GM23248 (cell line): ENCODE data around the gene CCL25. TPM values are rescaled to one million over a fixed set of nuclear protein-coding genes. Genes with fewer than 3 reads are reported as not detected.

Source experiments
- DNase-seq: peaks from one replicate; pipeline ENCODE4 v3.0.0-alpha.2; 2015
- H2AFZ ChIP-seq: fragments of 200-600 bp; sonication (generic); 2 replicates; pipeline ENCODE4 v1.6.1; 2016; ENCODE audit warnings: antibody characterized with exemption
- H3F3A ChIP-seq: fragments of 200-600 bp; sonication (generic); 2 replicates; pipeline ENCODE4 v1.6.1; 2016; ENCODE audit warnings: mild to moderate bottlenecking, antibody characterized with exemption, mixed run types; ENCODE audit not compliant: insufficient read depth
- H3K27ac ChIP-seq: fragments of 200-600 bp; sonication (generic); 2 replicates; pipeline ENCODE4 v1.5.1; 2016; ENCODE audit warnings: mild to moderate bottlenecking
- H3K27me3 ChIP-seq: fragments of 200-600 bp; sonication (generic); replicated peaks from 2 replicates; pipeline ENCODE4 v1.6.1; 2016; ENCODE audit warnings: mild to moderate bottlenecking; ENCODE audit not compliant: insufficient read depth
- H3K36me3 ChIP-seq: fragments of 200-600 bp; sonication (generic); 2 replicates; pipeline ENCODE4 v1.6.1; 2016; ENCODE audit warnings: low read depth, mild to moderate bottlenecking
- H3K4me1 ChIP-seq: fragments of 200-600 bp; sonication (generic); 2 replicates; pipeline ENCODE4 v1.6.1; 2016; ENCODE audit warnings: mild to moderate bottlenecking; ENCODE audit not compliant: insufficient read depth
- H3K4me2 ChIP-seq: fragments of 200-600 bp; sonication (generic); one replicate; pipeline ENCODE4 v1.6.1; 2016; ENCODE audit warnings: mild to moderate bottlenecking; ENCODE audit not compliant: unreplicated experiment
- H3K4me3 ChIP-seq: fragments of 200-600 bp; sonication (generic); 2 replicates; pipeline ENCODE4 v1.5.1; 2016; ENCODE audit warnings: mild to moderate bottlenecking
- H3K79me2 ChIP-seq: fragments of 200-600 bp; sonication (generic); 2 replicates; pipeline ENCODE4 v1.6.1; 2016; ENCODE audit warnings: mild to moderate bottlenecking; ENCODE audit not compliant: insufficient read depth
- H3K9ac ChIP-seq: fragments of 200-600 bp; sonication (generic); 2 replicates; pipeline ENCODE4 v1.6.1; 2016; ENCODE audit warnings: mild to moderate bottlenecking
- H3K9me2 ChIP-seq: fragments of 200-600 bp; sonication (generic); 2 replicates; pipeline ENCODE4 v1.6.1; 2016; ENCODE audit warnings: mixed run types, mild to moderate bottlenecking, moderate library complexity; ENCODE audit not compliant: insufficient read depth
- H3K9me3 ChIP-seq: fragments of 200-600 bp; sonication (generic); one replicate; pipeline ENCODE4 v1.6.1; 2017; ENCODE audit warnings: low read depth
- H4K20me1 ChIP-seq: fragments of 200-600 bp; sonication (generic); 2 replicates; pipeline ENCODE4 v1.6.0; 2016; ENCODE audit not compliant: insufficient read depth
- EZH2 ChIP-seq: fragments of 200-600 bp; sonication (generic); IDR thresholded peaks from 2 replicates; pipeline ENCODE4 v1.6.1; 2018; ENCODE audit warnings: antibody characterized with exemption, mild to moderate bottlenecking; ENCODE audit not compliant: insufficient read depth, poor library complexity, severe bottlenecking
- EZH2phosphoT487 ChIP-seq: fragments of 200-600 bp; sonication (generic); IDR thresholded peaks from 2 replicates; pipeline ENCODE4 v1.6.1; 2018; ENCODE audit warnings: antibody characterized with exemption, moderate library complexity, mild to moderate bottlenecking, low read depth; ENCODE audit not compliant: insufficient read depth
- WGBS, 2 experiments: methylation state at CpG; one replicate each; pipeline ENCODE4 v1.1.6; 2015 to 2017; ENCODE audit warnings: low lambda C conversion rate in 2 of 2, low coverage in 1 of 2; ENCODE audit errors: missing lambda C conversion rate in 2 of 2; 5-methylcytosine and 5-hydroxymethylcytosine counted together
- in situ Hi-C: fragments of 300-500 bp; cut with MboI; formaldehyde crosslinking; loops from 2 replicates; pipeline ENCODE4 v1.15.0; 2020
- polyA plus RNA-seq: library from polyadenylated mRNA; unstranded; fragments of >200 nt; fragmentation: Nextera tagmentation; extraction: Ambion mirVana; gene quantifications from 2 replicates; pipeline ENCODE4 v1.2.1, GENCODE V29; 2016
- total RNA-seq: library from RNA; depleted of rRNA; stranded (reverse); fragments of >200 nt; shearing (Covaris generic); gene quantifications from 2 replicates; pipeline ENCODE4 v1.2.3, GENCODE V29; 2014

The CCL25 gene
- total and polyA plus RNA-seq, 2 experiments from 2014 or later, result not detected

- TF ChIP-seq EZH2, result no peak
- no peak for TF ChIP-seq EZH2phosphoT487
- no peaks in the 10 kb centered on the region for H3K9me2 ChIP-seq
- WGBS, 2 experiments, result 48 to 54% methylated on average over 3 of the region's 3 CpGs
Observed at GRCh38 chr19:8046569-8047165, 5.9 kb upstream of the CCL25 start.

GRCh38 chr19:8050274-8051096 lies 2.1 kb upstream of the CCL25 start:
- Histone ChIP-seq H3K79me2 (no peaks in the 10 kb centered on the region), H3F3A (no peaks in the 10 kb centered on the region), H3K36me3 (no peaks in the 10 kb centered on the region), H3K9me2 (no peaks in the 10 kb centered on the region), H3K9me3 (no peaks in the 10 kb centered on the region), H3K27ac (no peak overlapping the region), H3K4me2 (no peak overlapping the region), H3K27me3 (0 out of 2 replicates have a peak, but pooled peaks cover 3% of the 10 kb centered on the region), H3K4me3 (no peak overlapping the region), H4K20me1 (no peaks in the 10 kb centered on the region), H2AFZ (no peak overlapping the region), H3K9ac (no peak overlapping the region), H3K4me1 (no peaks in the 10 kb centered on the region)
- no peak for TF ChIP-seq EZH2phosphoT487
- no peak for TF ChIP-seq EZH2
- in situ Hi-C loops, result no loop called here
- peak; percentile 61 for DNase-seq
- 9 to 12% methylated on average over 28 to 40 of the region's 49 CpGs for WGBS, 2 experiments

More at GRCh38 chr19:8046569-8047165, 5.9 kb upstream of the CCL25 start:
- DNase-seq, result no peak
- Histone ChIP-seq H3K9ac (no peak overlapping the region), H2AFZ (no peak overlapping the region), H3K4me2 (no peak overlapping the region), H3K36me3 (no peaks in the 10 kb centered on the region), H4K20me1 (no peaks in the 10 kb centered on the region), H3K4me3 (no peak overlapping the region), H3F3A (no peaks in the 10 kb centered on the region), H3K79me2 (no peaks in the 10 kb centered on the region), H3K4me1 (no peaks in the 10 kb centered on the region), H3K27me3 (no peaks in the 10 kb centered on the region), H3K27ac (no peak overlapping the region), H3K9me3 (no peaks in the 10 kb centered on the region)
- in situ Hi-C loops, result no loop called here

- H3K4me3 ChIP-seq, result no peak overlapping the region
- H3K79me2 ChIP-seq, result no peaks in the 10 kb centered on the region
- DNase-seq, result no peak
- 27 to 40% methylated on average over 9 of the region's 9 CpGs for WGBS, 2 experiments
- no peaks in the 10 kb centered on the region for H3K36me3 ChIP-seq
- no peaks in the 10 kb centered on the region for H3K4me1 ChIP-seq
- H3K27me3 ChIP-seq, result 0 out of 2 replicates have a peak, but pooled peaks cover 3% of the 10 kb centered on the region
- no peaks in the 10 kb centered on the region for H3F3A ChIP-seq
- no peak for TF ChIP-seq EZH2
- in situ Hi-C loops, result no loop called here
- H3K27ac ChIP-seq, result no peak overlapping the region
- H4K20me1 ChIP-seq, result no peaks in the 10 kb centered on the region
- no peak overlapping the region for H3K4me2 ChIP-seq
- H3K9me3 ChIP-seq, result no peaks in the 10 kb centered on the region
- H3K9me2 ChIP-seq, result no peaks in the 10 kb centered on the region
- no peak overlapping the region for H2AFZ ChIP-seq
- no peak overlapping the region for H3K9ac ChIP-seq
Observed at GRCh38 chr19:8054169-8054568, 1.6 kb downstream of the CCL25 start.

- H3K4me3 ChIP-seq, result no peak overlapping the region
- no peaks in the 10 kb centered on the region for H3K4me1 ChIP-seq
- in situ Hi-C loops, result no loop called here
- 0 out of 2 replicates have a peak, but pooled peaks cover 3% of the 10 kb centered on the region for H3K27me3 ChIP-seq
- TF ChIP-seq EZH2, result no peak
- TF ChIP-seq EZH2phosphoT487, result no peak
- H2AFZ ChIP-seq, result no peak overlapping the region
- DNase-seq, result no peak
- H4K20me1 ChIP-seq, result no peaks in the 10 kb centered on the region
- no peaks in the 10 kb centered on the region for H3K9me2 ChIP-seq
- H3K36me3 ChIP-seq, result no peaks in the 10 kb centered on the region
- H3K9ac ChIP-seq, result no peak overlapping the region
- no peaks in the 10 kb centered on the region for H3K9me3 ChIP-seq
- H3K79me2 ChIP-seq, result no peaks in the 10 kb centered on the region
- no peaks in the 10 kb centered on the region for H3F3A ChIP-seq
- WGBS, 2 experiments, result 38 to 52% methylated on average over 4 of the region's 4 CpGs
- no peak overlapping the region for H3K27ac ChIP-seq
- no peak overlapping the region for H3K4me2 ChIP-seq
Observed at GRCh38 chr19:8056533-8056932, 4.0 kb downstream of the CCL25 start.
